Muscle of leg (tissue), 11 donors: ENCODE measurements around the gene NLRP6. TPM values are rescaled to one million over a fixed set of nuclear protein-coding genes. Genes with fewer than 3 reads are reported as not detected.
"Not testable (repeated sequence)": the region's sequence is repeated elsewhere in the genome, so short reads cannot be mapped to it uniquely, and the experiment has no call there.

Experiments used
- DNase-seq: peaks from one replicate; pipeline ENCODE4 v3.0.0; 2013
- H3K27ac ChIP-seq: one replicate; pipeline ENCODE4 v1.5.1; 2013; ENCODE audit warnings: mild to moderate bottlenecking, low read length, control low read depth
- H3K27me3 ChIP-seq: one replicate; pipeline ENCODE4 v1.6.1; 2013; ENCODE audit warnings: low read length; ENCODE audit not compliant: control insufficient read depth, insufficient read depth
- H3K36me3 ChIP-seq: one replicate; pipeline ENCODE4 v1.6.1; 2013; ENCODE audit warnings: low read length; ENCODE audit not compliant: control insufficient read depth, insufficient read depth
- H3K4me1 ChIP-seq: one replicate; pipeline ENCODE4 v1.6.1; 2013; ENCODE audit warnings: low read length; ENCODE audit not compliant: control insufficient read depth, insufficient read depth
- H3K4me3 ChIP-seq: one replicate; pipeline ENCODE4 v1.5.1; 2013; ENCODE audit warnings: low read length, control low read depth
- H3K9me3 ChIP-seq: replicated peaks from 2 replicates; pipeline ENCODE4 v1.6.1; 2013; ENCODE audit warnings: low read depth, low read length; ENCODE audit not compliant: control insufficient read depth
- WGBS: methylation state at CpG from one replicate; pipeline ENCODE4 v1.1.5; 2013; ENCODE audit warnings: missing lambda C conversion rate; ENCODE audit not compliant: insufficient coverage; 5-methylcytosine and 5-hydroxymethylcytosine counted together
- polyA plus RNA-seq, 8 donors: library from polyadenylated mRNA; unstranded; fragments of 120-200 nt; gene quantifications; one replicate each; pipeline versions ENCODE4 v1.2.1 to v1.2.3, GENCODE V29; 2013; ENCODE audit warnings: inconsistent platforms in 1 of 8, low replicate concordance in 1 of 8; ENCODE audit not compliant: insufficient read length in 8 of 8, insufficient read depth in 1 of 8
- total RNA-seq: library from RNA; stranded (reverse); fragments of 120-200 nt; gene quantifications from one replicate; pipeline ENCODE4 v1.2.4, GENCODE V29; 2013

NLRP6 gene
- total and polyA plus RNA-seq, 9 donors = 0.04 to 1.1 (median 0.07) TPM; not detected in 4

- peaks cover 2% of the 10 kb centered on the region for H3K36me3 ChIP-seq
- no peak within 1 kb of the TSS for H3K27ac ChIP-seq
- no peak within 1 kb of the TSS for H3K4me3 ChIP-seq
- no peak for DNase-seq
- no peaks in the 10 kb centered on the region for H3K9me3 ChIP-seq
- H3K4me1 ChIP-seq = peaks cover 15% of the 10 kb centered on the region
- 69% methylated on average over 22 of the region's 40 CpGs for WGBS
- H3K27me3 ChIP-seq = peaks cover 13% of the 10 kb centered on the region
Observed at GRCh38 chr11:299081-299891, 21.1 kb downstream of the NLRP6 start, which contains the start of gene IFITM5. Gene IFITM5, minus strand, starts transcription at chr11:299526. Its CDS starts 36 bp downstream, at chr11:299490.

- Histone ChIP-seq H3K9me3 (no peaks in the 10 kb centered on the region), H3K4me1 (peaks cover 16% of the 10 kb centered on the region), H3K36me3 (no peaks in the 10 kb centered on the region), H3K4me3 (no peak overlapping the region), H3K27ac (no peak overlapping the region), H3K27me3 (peaks cover 13% of the 10 kb centered on the region)
- no peak for DNase-seq
- 16% methylated on average over 9 of the region's 20 CpGs for WGBS
Observed at GRCh38 chr11:299951-300735, 21.9 kb downstream of the NLRP6 start.

- peaks cover 11% of the 10 kb centered on the region for H3K27me3 ChIP-seq
- no peak for DNase-seq
- H3K27ac ChIP-seq = no peak overlapping the region
- H3K9me3 ChIP-seq = no peaks in the 10 kb centered on the region
- 89% methylated on average over 6 of the region's 12 CpGs for WGBS
- H3K4me1 ChIP-seq = peaks cover 33% of the 10 kb centered on the region
- no peak overlapping the region for H3K4me3 ChIP-seq
- H3K36me3 ChIP-seq = no peaks in the 10 kb centered on the region
Observed at GRCh38 chr11:303363-303762, 25.2 kb downstream of the NLRP6 start.

- peaks cover 11% of the 10 kb centered on the region for H3K27me3 ChIP-seq
- DNase-seq = no peak
- H3K36me3 ChIP-seq = no peaks in the 10 kb centered on the region
- H3K9me3 ChIP-seq = no peaks in the 10 kb centered on the region
- no peak overlapping the region for H3K27ac ChIP-seq
- WGBS = 86% methylated on average over 52 of the region's 52 CpGs
- no peak overlapping the region for H3K4me3 ChIP-seq
- H3K4me1 ChIP-seq = peaks cover 37% of the 10 kb centered on the region
Observed at GRCh38 chr11:304061-304506, 25.9 kb downstream of the NLRP6 start.

- H3K27ac ChIP-seq = no peak overlapping the region
- WGBS = 50% methylated on average over 8 of the region's 19 CpGs
- H3K4me3 ChIP-seq = no peak overlapping the region
- H3K9me3 ChIP-seq = no peaks in the 10 kb centered on the region
- DNase-seq = peak; percentile 94
- H3K27me3 ChIP-seq = peaks cover 6% of the 10 kb centered on the region
- H3K36me3 ChIP-seq = no peaks in the 10 kb centered on the region
- H3K4me1 ChIP-seq = peaks cover 40% of the 10 kb centered on the region
Observed at GRCh38 chr11:304915-305843, 27.0 kb downstream of the NLRP6 start.

- Histone ChIP-seq H3K4me1 (peaks cover 37% of the 10 kb centered on the region), H3K4me3 (no peak overlapping the region), H3K9me3 (no peaks in the 10 kb centered on the region), H3K36me3 (no peaks in the 10 kb centered on the region), H3K27me3 (peaks cover 2% of the 10 kb centered on the region), H3K27ac (no peak overlapping the region)
- 75% methylated on average over 9 of the region's 10 CpGs for WGBS
- no peak for DNase-seq
Observed at GRCh38 chr11:305844-306211, 27.6 kb downstream of the NLRP6 start.

GRCh38 chr11:306645-307371 lies 28.6 kb downstream of the NLRP6 start:
- Histone ChIP-seq H3K27me3 (no peaks in the 10 kb centered on the region), H3K9me3 (no peaks in the 10 kb centered on the region), H3K27ac (peak overlapping the region; percentile 93), H3K4me1 (peaks cover 38% of the 10 kb centered on the region), H3K36me3 (no peaks in the 10 kb centered on the region), H3K4me3 (no peak overlapping the region)
- no peak for DNase-seq
- WGBS = 83% methylated on average over 13 of the region's 17 CpGs

GRCh38 chr11:307766-308708 lies 29.8 kb downstream of the NLRP6 start, which contains the start of gene IFITM2:
Gene IFITM2, plus strand, starts transcription at chr11:307816. Its CDS starts 377 bp downstream, at chr11:308193.
- not testable (repeated sequence) for H3K9me3 ChIP-seq, H3K27me3 ChIP-seq, H3K36me3 ChIP-seq
- peak within 1 kb of the TSS; percentile 93 for H3K27ac ChIP-seq
- DNase-seq = peak; percentile 87
- H3K4me1 ChIP-seq = peaks cover 47% of the 10 kb centered on the region
- H3K4me3 ChIP-seq = peak within 1 kb of the TSS; percentile 61
- WGBS = 0% methylated on average over 9 of the region's 28 CpGs
